ENCODE measurements around the gene USP10. TPM values are rescaled to one million over a fixed set of nuclear protein-coding genes. Genes with fewer than 3 reads are reported as not detected.

The USP10 gene
- total RNA-seq, 4 donors from 2014 or later: 49.1 to 70.2 (median 60.0) TPM

DNA sequence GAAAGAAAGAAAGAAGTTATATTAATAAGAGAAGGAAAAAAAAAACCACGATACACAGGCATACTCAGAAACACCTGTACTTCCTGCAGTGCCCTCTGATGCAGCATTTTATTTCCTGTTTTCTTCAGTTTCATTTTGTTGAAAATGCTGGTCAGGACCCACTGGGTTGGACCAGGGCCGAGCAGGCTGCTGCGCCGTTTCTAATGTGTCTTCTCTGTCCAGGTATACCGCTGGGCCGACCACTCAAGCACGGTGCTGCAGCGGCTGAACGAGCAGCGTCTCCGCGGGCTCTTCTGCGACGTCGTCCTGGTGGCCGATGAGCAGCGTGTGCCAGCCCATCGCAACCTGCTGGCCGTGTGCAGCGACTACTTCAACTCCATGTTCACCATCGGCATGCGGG, 43.2 kb upstream of the USP10 start:
- Histone ChIP-seq H3K9me3 (no peaks in the 10 kb centered on the region), H3K4me1 (no peaks in the 10 kb centered on the region), H3K36me3 (peaks cover 0 to 96% of the 10 kb centered on the region in 2 donors), H3K4me3 (no peak overlapping the region), H3K27me3 (no peaks in the 10 kb centered on the region), H3K27ac (no peak overlapping the region)
- no peak for TF ChIP-seq CTCF (IDR thresholded peaks at IDR 0.05)
- TF ChIP-seq EP300 (IDR thresholded peaks at IDR 0.05): no peak
- TF ChIP-seq POLR2A (IDR thresholded peaks at IDR 0.05): no peak
- TF ChIP-seq POLR2AphosphoS5 (IDR thresholded peaks at IDR 0.05): no peak
- 95 to 99% methylated on average over 10 to 12 of the region's 22 CpGs for WGBS, 2 donors (ENCODE audit: low coverage in 1 of 2)
- no peak for ATAC-seq

DNA sequence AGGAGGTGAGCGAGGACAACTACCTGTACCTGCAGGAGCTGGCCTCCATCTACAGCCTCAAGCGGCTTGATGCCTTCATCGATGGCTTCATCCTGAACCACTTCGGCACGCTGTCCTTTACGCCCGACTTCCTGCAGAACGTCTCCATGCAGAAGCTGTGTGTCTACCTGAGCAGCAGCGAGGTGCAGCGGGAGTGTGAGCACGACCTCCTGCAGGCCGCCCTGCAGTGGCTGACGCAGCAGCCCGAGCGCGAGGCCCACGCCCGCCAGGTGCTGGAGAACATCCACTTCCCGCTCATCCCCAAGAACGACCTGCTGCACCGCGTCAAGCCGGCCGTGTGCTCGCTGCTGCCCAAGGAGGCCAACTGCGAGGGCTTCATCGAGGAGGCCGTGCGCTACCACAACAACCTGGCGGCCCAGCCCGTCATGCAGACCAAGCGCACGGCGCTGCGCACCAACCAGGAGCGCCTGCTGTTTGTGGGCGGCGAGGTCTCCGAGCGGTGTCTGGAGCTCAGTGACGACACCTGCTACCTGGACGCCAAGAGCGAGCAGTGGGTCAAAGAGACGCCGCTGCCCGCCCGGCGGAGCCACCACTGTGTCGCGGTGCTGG, 42.5 kb upstream of the USP10 start:
- H3K27ac ChIP-seq: no peak overlapping the region
- no peak overlapping the region for H3K4me3 ChIP-seq
- no peaks in the 10 kb centered on the region for H3K9me3 ChIP-seq
- no peaks in the 10 kb centered on the region for H3K27me3 ChIP-seq
- H3K36me3 ChIP-seq: peaks cover 0 to 96% of the 10 kb centered on the region in 2 donors
- TF ChIP-seq POLR2AphosphoS5 (IDR thresholded peaks at IDR 0.05): no peak
- no peak for TF ChIP-seq CTCF (IDR thresholded peaks at IDR 0.05)
- TF ChIP-seq POLR2A (IDR thresholded peaks at IDR 0.05): no peak
- TF ChIP-seq EP300 (IDR thresholded peaks at IDR 0.05): no peak
- ATAC-seq: no peak
- no peaks in the 10 kb centered on the region for H3K4me1 ChIP-seq
- 96% methylated on average over 7 of the region's 50 CpGs; no CpG with 5 or more reads in 1 of the 2 donors for WGBS, 2 donors (ENCODE audit: low coverage in 1 of 2)

- H3K4me1 ChIP-seq: no peaks in the 10 kb centered on the region
- no peak for TF ChIP-seq CTCF (IDR thresholded peaks at IDR 0.05)
- no peak for TF ChIP-seq POLR2AphosphoS5 (IDR thresholded peaks at IDR 0.05)
- no peak for TF ChIP-seq EP300 (IDR thresholded peaks at IDR 0.05)
- no peak for TF ChIP-seq POLR2A (IDR thresholded peaks at IDR 0.05)
- peaks cover 0 to 96% of the 10 kb centered on the region in 2 donors for H3K36me3 ChIP-seq
- H3K27ac ChIP-seq: no peak overlapping the region
- H3K27me3 ChIP-seq: no peaks in the 10 kb centered on the region
- WGBS, 2 donors (ENCODE audit: low coverage in 1 of 2): 40 to 83% methylated on average over 1 of the region's 11 CpGs
- no peaks in the 10 kb centered on the region for H3K9me3 ChIP-seq
- no peak for ATAC-seq
- no peak overlapping the region for H3K4me3 ChIP-seq
Observed at GRCh38 chr16:84658690-84659089, 41.1 kb upstream of the USP10 start.

DNA sequence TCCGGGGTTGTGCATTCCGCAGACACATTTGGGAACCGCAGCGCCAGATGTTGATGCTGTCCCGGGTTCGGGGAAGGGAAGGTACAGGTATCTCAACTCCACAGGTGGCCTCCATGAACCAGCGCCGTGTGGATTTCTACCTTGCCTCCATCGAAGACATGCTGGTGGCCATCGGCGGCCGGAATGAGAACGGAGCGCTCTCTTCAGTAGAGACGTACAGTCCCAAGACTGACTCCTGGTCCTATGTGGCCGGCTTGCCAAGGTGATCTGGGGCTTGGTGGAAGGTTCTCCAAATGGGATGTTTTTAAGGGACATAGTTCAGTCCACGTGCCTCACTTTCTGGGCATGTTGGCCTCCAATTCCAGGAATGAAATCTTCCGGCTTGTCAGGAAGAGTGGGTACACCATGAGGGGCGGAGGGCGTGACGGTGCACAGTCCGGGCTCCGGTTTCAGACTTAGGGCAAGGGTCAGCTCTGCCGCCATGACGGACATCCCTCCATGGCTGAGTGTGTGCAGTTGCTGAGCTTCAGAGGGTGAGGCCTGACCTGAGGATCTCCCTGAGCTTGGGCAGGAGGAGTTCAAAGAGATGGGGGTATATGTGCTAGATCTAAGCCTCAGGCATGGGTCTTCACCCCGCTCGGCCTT, 40.0 kb upstream of the USP10 start:
- H3K36me3 ChIP-seq: peaks cover 0 to 98% of the 10 kb centered on the region in 2 donors
- ATAC-seq: no peak

More for the DNA sequence above, 40.0 kb upstream of the USP10 start:
- H3K27ac ChIP-seq: no peak overlapping the region
- H3K4me3 ChIP-seq: no peak overlapping the region
- 73 to 95% methylated on average over 4 to 5 of the region's 27 CpGs for WGBS, 2 donors (ENCODE audit: low coverage in 1 of 2)
- no peaks in the 10 kb centered on the region for H3K27me3 ChIP-seq
- H3K4me1 ChIP-seq: no peaks in the 10 kb centered on the region
- H3K9me3 ChIP-seq: no peaks in the 10 kb centered on the region
- no peak for TF ChIP-seq POLR2AphosphoS5 (IDR thresholded peaks at IDR 0.05)
- no peak for TF ChIP-seq EP300 (IDR thresholded peaks at IDR 0.05)
- no peak for TF ChIP-seq POLR2A (IDR thresholded peaks at IDR 0.05)
- no peak for TF ChIP-seq CTCF (IDR thresholded peaks at IDR 0.05)
